GM23338 (cell line): ENCODE data around the gene CSTPP1. TPM values are rescaled to one million over a fixed set of nuclear protein-coding genes. Genes with fewer than 3 reads are reported as not detected.

Experiments
- ATAC-seq: fragments of 200-7000 bp; cut with Tn5 transposase; 3 replicates; pipeline ENCODE4 v1.9.1; 2020
- DNase-seq: peaks from one replicate; pipeline ENCODE4 v3.0.0-alpha.2; 2015; ENCODE audit warnings: low spot score
- H2AFZ ChIP-seq: fragments of 200-600 bp; sonication (generic); 2 replicates; pipeline ENCODE4 v1.8.0; 2016; ENCODE audit warnings: antibody characterized with exemption, mild to moderate bottlenecking, moderate library complexity
- H3F3A ChIP-seq: fragments of 200-600 bp; sonication (generic); replicated peaks from 2 replicates; pipeline ENCODE4 v1.8.0; 2017; ENCODE audit warnings: antibody characterized with exemption, mixed run types, low read depth
- H3K27ac ChIP-seq: fragments of 200-600 bp; sonication (generic); 2 replicates; pipeline ENCODE4 v1.6.1; 2016; ENCODE audit warnings: low read depth
- H3K27me3 ChIP-seq: fragments of 200-600 bp; sonication (generic); 2 replicates; pipeline ENCODE4 v1.8.0; 2016; ENCODE audit warnings: mild to moderate bottlenecking, mixed run types, moderate library complexity; ENCODE audit not compliant: insufficient read depth
- H3K36me3 ChIP-seq: fragments of 200-600 bp; sonication (generic); 2 replicates; pipeline ENCODE4 v1.8.0; 2016; ENCODE audit warnings: mild to moderate bottlenecking; ENCODE audit not compliant: insufficient read depth
- H3K4me1 ChIP-seq: fragments of 200-600 bp; sonication (generic); 2 replicates; pipeline ENCODE4 v1.8.0; 2016; ENCODE audit warnings: mild to moderate bottlenecking, moderate library complexity; ENCODE audit not compliant: insufficient read depth
- H3K4me2 ChIP-seq: fragments of 200-600 bp; sonication (generic); 2 replicates; pipeline ENCODE4 v1.7.1; 2017; ENCODE audit warnings: mixed run types
- H3K4me3 ChIP-seq: fragments of 200-600 bp; sonication (generic); 2 replicates; pipeline ENCODE4 v1.6.1; 2016; ENCODE audit warnings: mixed run types
- H3K79me2 ChIP-seq: fragments of 200-600 bp; sonication (generic); replicated peaks from 2 replicates; pipeline ENCODE4 v1.8.0; 2017; ENCODE audit warnings: mild to moderate bottlenecking; ENCODE audit not compliant: insufficient read depth
- H3K9me2 ChIP-seq: fragments of 200-600 bp; sonication (generic); 2 replicates; pipeline ENCODE4 v1.8.0; 2017; ENCODE audit not compliant: insufficient read depth
- H4K20me1 ChIP-seq: fragments of 200-600 bp; sonication (generic); replicated peaks from 2 replicates; pipeline ENCODE4 v1.8.0; 2017; ENCODE audit warnings: mild to moderate bottlenecking; ENCODE audit not compliant: insufficient read depth
- H3K27ac Mint-ChIP-seq: 2 replicates; pipeline ENCODE4 v1.8.0; 2020; ENCODE audit warnings: inconsistent platforms, mild to moderate bottlenecking, moderate library complexity, mixed read lengths
- H3K27me3 Mint-ChIP-seq: 3 replicates; pipeline ENCODE4 v1.8.0; 2022; ENCODE audit warnings: low read depth, mild to moderate bottlenecking, moderate library complexity, mixed read lengths, inconsistent platforms; ENCODE audit not compliant: insufficient read depth, poor library complexity
- H3K36me3 Mint-ChIP-seq: 3 replicates; pipeline ENCODE4 v1.8.0; 2021; ENCODE audit warnings: low read depth, mild to moderate bottlenecking, inconsistent platforms, moderate library complexity, mixed read lengths
- H3K4me1 Mint-ChIP-seq: 3 replicates; pipeline ENCODE4 v1.8.0; 2020; ENCODE audit warnings: mild to moderate bottlenecking, inconsistent platforms, mixed read lengths
- H3K4me3 Mint-ChIP-seq: 3 replicates; pipeline ENCODE4 v1.8.0; 2021; ENCODE audit warnings: moderate library complexity, mild to moderate bottlenecking, inconsistent platforms, mixed read lengths
- H3K9me3 Mint-ChIP-seq: 3 replicates; pipeline ENCODE4 v1.8.0; 2020; ENCODE audit warnings: moderate library complexity, mild to moderate bottlenecking, inconsistent platforms, mixed read lengths
- CREB1 ChIP-seq: fragments of 250-450 bp; sonication (Bioruptor Pico); IDR thresholded peaks from 2 replicates; pipeline ENCODE4 v1.5.0; 2020; ENCODE audit warnings: low read depth, mild to moderate bottlenecking, moderate library complexity
- CTCF ChIP-seq, 2 experiments: fragments of 200-600 bp in 1 of 2; sonication (generic) in 1 of 2; conservative IDR thresholded peaks; 2 replicates each; pipeline versions ENCODE4 v1.5.1 to v1.6.1; 2016 to 2017; ENCODE audit warnings: antibody characterized with exemption in 2 of 2, low read depth in 2 of 2, mild to moderate bottlenecking in 2 of 2, moderate library complexity in 1 of 2
- EZH2 ChIP-seq: fragments of 200-600 bp; sonication (generic); IDR thresholded peaks from one replicate; pipeline ENCODE4 v1.8.0; 2017; ENCODE audit warnings: antibody characterized with exemption, mild to moderate bottlenecking, low read depth; ENCODE audit not compliant: unreplicated experiment
- EZH2phosphoT487 ChIP-seq: fragments of 200-600 bp; sonication (generic); IDR thresholded peaks from one replicate; pipeline ENCODE4 v1.8.1; 2018; ENCODE audit warnings: antibody characterized with exemption; ENCODE audit not compliant: unreplicated experiment
- JUNB ChIP-seq: IDR thresholded peaks from one replicate; pipeline ENCODE4 v1.6.1; 2016; ENCODE audit warnings: antibody characterized with exemption; ENCODE audit not compliant: unreplicated experiment
- NANOG ChIP-seq: IDR thresholded peaks from 2 replicates; pipeline ENCODE4 v1.6.1; 2016; ENCODE audit warnings: antibody characterized with exemption, borderline replicate concordance
- POLR2AphosphoS5 ChIP-seq: IDR thresholded peaks from 2 replicates; pipeline ENCODE4 v1.6.1; 2016; ENCODE audit warnings: antibody characterized with exemption, low read depth
- STAT1 ChIP-seq: IDR thresholded peaks from one replicate; pipeline ENCODE4 v1.6.1; 2016; ENCODE audit warnings: antibody characterized with exemption; ENCODE audit not compliant: unreplicated experiment
- ZNF114 ChIP-seq: fragments of 250-450 bp; sonication (Bioruptor Pico); IDR thresholded peaks from 2 replicates; pipeline ENCODE4 v1.5.0; 2020; ENCODE audit warnings: mild to moderate bottlenecking, moderate library complexity
- ZNF331 ChIP-seq: fragments of 250-450 bp; sonication (Bioruptor Pico); IDR thresholded peaks from 2 replicates; pipeline ENCODE4 v1.5.0; 2020; ENCODE audit warnings: low read depth, mild to moderate bottlenecking, moderate library complexity
- polyA plus RNA-seq: library from polyadenylated mRNA; unstranded; fragments of >200 nt; fragmentation: Nextera tagmentation; extraction: Ambion mirVana; gene quantifications from 2 replicates; pipeline ENCODE4 v1.2.1, GENCODE V29; 2016
- total RNA-seq: library from RNA; depleted of rRNA; stranded (reverse); fragments of >200 nt; shearing (Covaris generic); gene quantifications from 2 replicates; pipeline ENCODE4 v1.2.3, GENCODE V29; 2014
- TF ChIP-seq, protein P1 (sequence below): IDR thresholded peaks from 2 replicates; pipeline ENCODE4 v1.6.1; 2016; ENCODE audit warnings: antibody characterized with exemption
- TF ChIP-seq, protein P2 (sequence below): IDR thresholded peaks from one replicate; pipeline ENCODE4 v1.6.1; 2018; ENCODE audit warnings: antibody characterized with exemption; ENCODE audit not compliant: unreplicated experiment

The CSTPP1 gene
- total and polyA plus RNA-seq, 2 experiments from 2014 or later: 23.5 to 42.6 TPM

GRCh38 chr11:46979358-46979757 lies 42.8 kb downstream of the CSTPP1 start:
- TF ChIP-seq JUNB: no peak
- Mint-ChIP-seq H3K4me1 (peaks cover 29% of the 10 kb centered on the region), H3K27me3 (peaks cover 6% of the 10 kb centered on the region), H3K9me3 (no peaks in the 10 kb centered on the region), H3K36me3 (no peaks in the 10 kb centered on the region), H3K27ac (no peak overlapping the region), H3K4me3 (no peak overlapping the region)
- Histone ChIP-seq H3K79me2 (no peaks in the 10 kb centered on the region), H3K27ac (no peak overlapping the region), H2AFZ (no peak overlapping the region), H3K4me3 (no peak overlapping the region), H3F3A (no peaks in the 10 kb centered on the region), H3K36me3 (no peaks in the 10 kb centered on the region), H3K9me2 (no peaks in the 10 kb centered on the region), H3K4me2 (no peak overlapping the region), H4K20me1 (no peaks in the 10 kb centered on the region; the same call in 1 of the 2 replicates), H3K4me1 (peaks cover 23% of the 10 kb centered on the region), H3K27me3 (no peaks in the 10 kb centered on the region)
- DNase-seq: no peak
- ATAC-seq: no peak

GRCh38 chr11:46981436-46981835 lies 44.9 kb downstream of the CSTPP1 start:
- Mint-ChIP-seq H3K27ac (no peak overlapping the region), H3K36me3 (no peaks in the 10 kb centered on the region), H3K27me3 (peaks cover 6% of the 10 kb centered on the region), H3K9me3 (no peaks in the 10 kb centered on the region), H3K4me3 (no peak overlapping the region), H3K4me1 (peaks cover 21% of the 10 kb centered on the region)
- Histone ChIP-seq H3K27ac (no peak overlapping the region), H3K9me2 (no peaks in the 10 kb centered on the region), H3K4me2 (no peak overlapping the region), H3F3A (no peaks in the 10 kb centered on the region), H3K36me3 (no peaks in the 10 kb centered on the region), H2AFZ (no peak overlapping the region), H3K4me1 (peaks cover 17% of the 10 kb centered on the region), H4K20me1 (no peaks in the 10 kb centered on the region; the same call in 1 of the 2 replicates), H3K79me2 (no peaks in the 10 kb centered on the region), H3K4me3 (no peak overlapping the region), H3K27me3 (no peaks in the 10 kb centered on the region)
- ATAC-seq (no peak), DNase-seq (no peak)
- TF ChIP-seq STAT1 (no peak), CTCF (conservative IDR thresholded peaks at IDR 0.05; ENCODE audit: low read depth in 2 of 2) (no peak), EZH2 (no peak), EZH2phosphoT487 (no peak), POLR2AphosphoS5 (no peak), ZNF331 (CRISPR knock-in tag) (no peak), NANOG (no peak), ZNF114 (CRISPR knock-in tag) (no peak), CREB1 (CRISPR knock-in tag) (no peak)
- TF ChIP-seq, protein P1, sequence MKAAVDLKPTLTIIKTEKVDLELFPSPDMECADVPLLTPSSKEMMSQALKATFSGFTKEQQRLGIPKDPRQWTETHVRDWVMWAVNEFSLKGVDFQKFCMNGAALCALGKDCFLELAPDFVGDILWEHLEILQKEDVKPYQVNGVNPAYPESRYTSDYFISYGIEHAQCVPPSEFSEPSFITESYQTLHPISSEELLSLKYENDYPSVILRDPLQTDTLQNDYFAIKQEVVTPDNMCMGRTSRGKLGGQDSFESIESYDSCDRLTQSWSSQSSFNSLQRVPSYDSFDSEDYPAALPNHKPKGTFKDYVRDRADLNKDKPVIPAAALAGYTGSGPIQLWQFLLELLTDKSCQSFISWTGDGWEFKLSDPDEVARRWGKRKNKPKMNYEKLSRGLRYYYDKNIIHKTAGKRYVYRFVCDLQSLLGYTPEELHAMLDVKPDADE: no peak
- TF ChIP-seq, protein P2, sequence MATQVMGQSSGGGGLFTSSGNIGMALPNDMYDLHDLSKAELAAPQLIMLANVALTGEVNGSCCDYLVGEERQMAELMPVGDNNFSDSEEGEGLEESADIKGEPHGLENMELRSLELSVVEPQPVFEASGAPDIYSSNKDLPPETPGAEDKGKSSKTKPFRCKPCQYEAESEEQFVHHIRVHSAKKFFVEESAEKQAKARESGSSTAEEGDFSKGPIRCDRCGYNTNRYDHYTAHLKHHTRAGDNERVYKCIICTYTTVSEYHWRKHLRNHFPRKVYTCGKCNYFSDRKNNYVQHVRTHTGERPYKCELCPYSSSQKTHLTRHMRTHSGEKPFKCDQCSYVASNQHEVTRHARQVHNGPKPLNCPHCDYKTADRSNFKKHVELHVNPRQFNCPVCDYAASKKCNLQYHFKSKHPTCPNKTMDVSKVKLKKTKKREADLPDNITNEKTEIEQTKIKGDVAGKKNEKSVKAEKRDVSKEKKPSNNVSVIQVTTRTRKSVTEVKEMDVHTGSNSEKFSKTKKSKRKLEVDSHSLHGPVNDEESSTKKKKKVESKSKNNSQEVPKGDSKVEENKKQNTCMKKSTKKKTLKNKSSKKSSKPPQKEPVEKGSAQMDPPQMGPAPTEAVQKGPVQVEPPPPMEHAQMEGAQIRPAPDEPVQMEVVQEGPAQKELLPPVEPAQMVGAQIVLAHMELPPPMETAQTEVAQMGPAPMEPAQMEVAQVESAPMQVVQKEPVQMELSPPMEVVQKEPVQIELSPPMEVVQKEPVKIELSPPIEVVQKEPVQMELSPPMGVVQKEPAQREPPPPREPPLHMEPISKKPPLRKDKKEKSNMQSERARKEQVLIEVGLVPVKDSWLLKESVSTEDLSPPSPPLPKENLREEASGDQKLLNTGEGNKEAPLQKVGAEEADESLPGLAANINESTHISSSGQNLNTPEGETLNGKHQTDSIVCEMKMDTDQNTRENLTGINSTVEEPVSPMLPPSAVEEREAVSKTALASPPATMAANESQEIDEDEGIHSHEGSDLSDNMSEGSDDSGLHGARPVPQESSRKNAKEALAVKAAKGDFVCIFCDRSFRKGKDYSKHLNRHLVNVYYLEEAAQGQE: no peak
